K562 (cell line): ENCODE measurements around the gene TMEM181. TPM values are rescaled to one million over a fixed set of nuclear protein-coding genes. Genes with fewer than 3 reads are reported as not detected.

ENCODE experiments used
- ATAC-seq: fragments of 200-7000 bp; cut with Tn5 transposase; 3 replicates; pipeline ENCODE4 v1.9.1; 2020; ENCODE audit warnings: moderate library complexity
- BruUV-seq: library from RNA; stranded (reverse); fragments of 400-500 nt; replicated peaks from 2 replicates; lab custom pipeline; 2021; lab: Mats Ljungman, UMichigan
- CTCF ChIA-PET: fragments of 300-600 bp; formaldehyde crosslinking; extraction: SDS; loops from one replicate; lab custom pipeline; 2021; ENCODE audit warnings: low intra/inter-chr PET ratio; lab: Yijun Ruan, JAX
- POLR2A ChIA-PET: fragments of 300-600, 350-650 bp; sonication (Branson Sonifier 250); formaldehyde crosslinking; extraction: SDS; loops from one replicate; lab custom pipeline; 2021; ENCODE audit warnings: antibody characterized with exemption, inconsistent platforms; lab: Yijun Ruan, JAX
- DNase-seq, 4 experiments: peaks; one replicate each; pipeline versions ENCODE4 v3.0.0 to v3.0.0-alpha.2; 2011 to 2018; ENCODE audit warnings: low spot score in 3 of 4, mixed read lengths in 3 of 4; ENCODE audit errors: extremely low read depth in 1 of 4
- FAIRE-seq: peaks from 2 replicates; lab custom pipeline; 2011; peaks lifted over from hg19 to GRCh38; lab: Jason Lieb, UNC
- H2AFZ ChIP-seq: 2 replicates; pipeline ENCODE4 v1.6.0; 2011; ENCODE audit warnings: low read depth, low read length, control low read depth, inconsistent platforms
- H3K27ac ChIP-seq: fragments of 200-600 bp; 3 replicates; pipeline ENCODE4 v1.8.0; 2011; ENCODE audit warnings: low read depth, mild to moderate bottlenecking, control low read depth, inconsistent platforms, low read length, moderate library complexity, mixed read lengths; ENCODE audit errors: extremely low read depth
- H3K27me3 ChIP-seq, 2 experiments: fragments of 300-600 bp in 1 of 2; 2 replicates in 1 of 2; 3 replicates in 1 of 2; pipeline versions ENCODE4 v1.6.0 to v1.8.0; 2011; ENCODE audit warnings: inconsistent platforms in 2 of 2, low read length in 2 of 2, mild to moderate bottlenecking in 1 of 2, mixed read lengths in 1 of 2, moderate library complexity in 1 of 2; ENCODE audit not compliant: control insufficient read depth in 2 of 2, insufficient read depth in 2 of 2
- H3K36me3 ChIP-seq: fragments of 300-600 bp; 3 replicates; pipeline ENCODE4 v1.8.0; 2011; ENCODE audit warnings: mild to moderate bottlenecking, low read length, inconsistent platforms; ENCODE audit not compliant: control insufficient read depth, insufficient read depth
- H3K4me1 ChIP-seq, 2 experiments: fragments of 200-600 bp in 1 of 2; replicated peaks in 1 of 2; 2 replicates in 1 of 2; 3 replicates in 1 of 2; pipeline versions ENCODE4 v1.5.1 to v1.8.0; 2011; ENCODE audit warnings: inconsistent platforms in 2 of 2, low read length in 2 of 2, mild to moderate bottlenecking in 1 of 2, mixed read lengths in 1 of 2, moderate library complexity in 1 of 2; ENCODE audit not compliant: control insufficient read depth in 2 of 2, insufficient read depth in 2 of 2
- H3K4me2 ChIP-seq: 2 replicates; pipeline ENCODE4 v1.6.1; 2011; ENCODE audit warnings: low read length, control low read depth, inconsistent platforms, mixed read lengths; ENCODE audit not compliant: insufficient read depth
- H3K4me3 ChIP-seq: fragments of 200-600 bp; sonication (generic), shearing (Covaris generic); 2 replicates; pipeline ENCODE4 v1.5.1; 2016; ENCODE audit warnings: control low read depth, inconsistent platforms
- H3K79me2 ChIP-seq: fragments of 200-600 bp; 3 replicates; pipeline ENCODE4 v1.8.0; 2011; ENCODE audit warnings: low read length, inconsistent platforms; ENCODE audit not compliant: control insufficient read depth, insufficient read depth
- H3K9ac ChIP-seq, 2 experiments: 2 replicates each; pipeline versions ENCODE4 v1.6.0 to v1.6.1; 2011; ENCODE audit warnings: low read depth in 2 of 2, low read length in 2 of 2, control low read depth in 1 of 2, inconsistent platforms in 1 of 2, mild to moderate bottlenecking in 1 of 2, mixed read lengths in 1 of 2; ENCODE audit not compliant: insufficient read depth in 1 of 2
- H3K9me1 ChIP-seq: one replicate; pipeline ENCODE4 v1.6.0; 2011; ENCODE audit warnings: inconsistent platforms, mild to moderate bottlenecking, low read length, moderate library complexity; ENCODE audit not compliant: control insufficient read depth, insufficient read depth
- H3K9me3 ChIP-seq: replicated peaks from 2 replicates; pipeline ENCODE4 v1.5.1; 2011; ENCODE audit warnings: low read depth, low read length, inconsistent platforms; ENCODE audit not compliant: control insufficient read depth, insufficient read depth
- H4K20me1 ChIP-seq: replicated peaks from 2 replicates; pipeline ENCODE4 v1.6.1; 2011; ENCODE audit warnings: low read length, inconsistent platforms, mixed read lengths; ENCODE audit not compliant: control insufficient read depth, insufficient read depth
- ARID2 ChIP-seq: fragments of 450-650 bp; IDR thresholded peaks from 2 replicates; pipeline ENCODE4 v1.6.1; 2017; ENCODE audit warnings: antibody characterized with exemption, mild to moderate bottlenecking
- HDAC1 ChIP-seq, 2 experiments: fragments of 450-650 bp; IDR thresholded peaks; 2 replicates each; pipeline ENCODE4 v1.6.1; 2016 to 2017; ENCODE audit warnings: inconsistent platforms in 1 of 2, mild to moderate bottlenecking in 1 of 2, moderate library complexity in 1 of 2
- KDM1A ChIP-seq, 2 experiments: fragments of 450-650 bp; IDR thresholded peaks; 2 replicates each; pipeline ENCODE4 v1.6.1; 2016; ENCODE audit warnings: mild to moderate bottlenecking in 2 of 2
- POLR2A ChIP-seq: fragments of 450-650 bp; conservative IDR thresholded peaks from 2 replicates; pipeline ENCODE4 v1.6.1; 2016
- POLR2B ChIP-seq: fragments of 450-650 bp; IDR thresholded peaks from 2 replicates; pipeline ENCODE4 v1.6.1; 2018; ENCODE audit warnings: low read depth; ENCODE audit not compliant: partially characterized antibody
- SUPT5H ChIP-seq: fragments of 450-650 bp; IDR thresholded peaks from 2 replicates; pipeline ENCODE4 v1.6.1; 2016
- TEAD2 ChIP-seq: fragments of 450-650 bp; IDR thresholded peaks from 2 replicates; pipeline ENCODE4 v1.6.1; 2016; ENCODE audit warnings: missing genetic modification characterization, control low read depth, missing compliant biosample characterization
- THRB ChIP-seq: fragments of 450-650 bp; formaldehyde crosslinking; conservative IDR thresholded peaks from 2 replicates; pipeline ENCODE4 v1.4.0; 2022; ENCODE audit warnings: mild to moderate bottlenecking, missing genetic modification characterization
- whole genome bisulfite sequencing: fragments of 100-300 bp; shearing (Covaris generic); methylation state at CpG from one replicate; pipeline ENCODE4 v1.1.6; 2016; ENCODE audit warnings: low coverage, mixed read lengths; ENCODE audit not compliant: insufficient coverage; ENCODE audit errors: missing lambda C conversion rate; 5-methylcytosine and 5-hydroxymethylcytosine counted together
- in situ Hi-C: fragments of 300-500 bp; cut with MboI; formaldehyde crosslinking; loops from 4 replicates; pipeline ENCODE4 v1.15.0; 2018; ENCODE audit warnings: inconsistent platforms, mixed read lengths
- intact Hi-C: fragments of 100-400 bp; cut with micrococcal nuclease; formaldehyde crosslinking; loops from 2 replicates; pipeline ENCODE4 v1.14.2; 2022
- polyA plus RNA-seq, 8 experiments: library from polyadenylated mRNA; depleted of rRNA in 4 of 8; stranded (reverse) in 5 of 8; unstranded in 3 of 8; fragments of >200 nt; fragmentation: Nextera tagmentation in 2 of 8; fragmentation: Illumina TruSeq in 1 of 8; extraction: Ambion mirVana in 2 of 8; extraction: Trizol in 1 of 8; gene quantifications; 2 replicates each; pipeline versions ENCODE4 v1.2.1 to v1.2.3, GENCODE V29; 2011 to 2014; ENCODE audit warnings: inconsistent platforms in 1 of 8, missing spikeins in 1 of 8
- total RNA-seq, 7 experiments: library from RNA; depleted of rRNA in 6 of 7; stranded (reverse); fragments of >200 nt in 6 of 7; fragmentation: Illumina TruSeq in 2 of 7; extraction: Trizol in 2 of 7; gene quantifications; 2 replicates each; pipeline versions ENCODE4 v1.2.1 to v1.2.3, GENCODE V29; 2011 to 2021; ENCODE audit warnings: low replicate concordance in 1 of 7

The TMEM181 gene
- total and polyA plus RNA-seq, 9 of the 15 experiments (the other 6 are each of a cell fraction or from before 2014, with no cell fraction given): 5.6 to 27.2 (median 19.9) TPM

GRCh38 chr6:158566207-158566818 is 6.4 kb downstream of the TMEM181 start:
- no peak overlapping the region for H2AFZ ChIP-seq
- peaks cover 53% of the 10 kb centered on the region for H4K20me1 ChIP-seq
- POLR2A ChIA-PET: interaction anchor here (0.6 to 3.2 kb wide), 6 partner anchors 8 to 20 kb away, joined by 3 to 14 read pairs (median 4); no protein-coding TSS in a partner anchor
- no peak for FAIRE-seq
- ATAC-seq: no peak
- H3K4me1 ChIP-seq: peaks cover 25 to 40% of the 10 kb centered on the region in 2 experiments
- no peak for DNase-seq
- in situ Hi-C loops (no loop called here), intact Hi-C loops (no loop called here)
- no peak for TF ChIP-seq TEAD2
- TF ChIP-seq KDM1A (IDR thresholded peaks at IDR 0.05): 0 out of 4 replicates have a peak, but pooled peaks of 1 of the 2 experiments have one; percentile 15
- peak in 1 of 2 experiments; percentile 35; a peak in 1 of 4 replicates for TF ChIP-seq HDAC1 (IDR thresholded peaks at IDR 0.05)
- TF ChIP-seq POLR2B: peak; percentile 49
- 0 out of 2 replicates have a peak, but pooled peaks have one; percentile 34 for TF ChIP-seq POLR2A
- no peak for TF ChIP-seq ARID2
- peak; percentile 43; the same call in 1 of the 2 replicates for TF ChIP-seq SUPT5H
- TF ChIP-seq THRB (CRISPR knock-in tag): 0 out of 2 replicates have a peak, but pooled peaks have one; percentile 2
- H3K36me3 ChIP-seq: peaks cover 34% of the 10 kb centered on the region; the same call in 2 of the 3 replicates
- no peak overlapping the region for H3K27ac ChIP-seq
- no TSS peak for BruUV-seq
- CTCF ChIA-PET: no interaction called here
- H3K27me3 ChIP-seq: no peaks in the 10 kb centered on the region
- no peak overlapping the region for H3K4me2 ChIP-seq
- peaks cover 12% of the 10 kb centered on the region for H3K9me1 ChIP-seq
- H3K79me2 ChIP-seq: peaks cover 91% of the 10 kb centered on the region
- no peak overlapping the region for H3K4me3 ChIP-seq
- no peak overlapping the region for H3K9ac ChIP-seq
- H3K9me3 ChIP-seq: no peaks in the 10 kb centered on the region
- 74% methylated on average over 9 of the region's 9 CpGs for WGBS
